Measurements from ENCODE around the gene EEF1G. TPM values are rescaled to one million over a fixed set of nuclear protein-coding genes. Genes with fewer than 3 reads are reported as not detected.

EEF1G gene
- total and polyA plus RNA-seq, 9 of the 15 experiments (the other 6 are each of a cell fraction or from before 2014, with no cell fraction given): 985 to 2,349 (median 2,035) TPM

DNA sequence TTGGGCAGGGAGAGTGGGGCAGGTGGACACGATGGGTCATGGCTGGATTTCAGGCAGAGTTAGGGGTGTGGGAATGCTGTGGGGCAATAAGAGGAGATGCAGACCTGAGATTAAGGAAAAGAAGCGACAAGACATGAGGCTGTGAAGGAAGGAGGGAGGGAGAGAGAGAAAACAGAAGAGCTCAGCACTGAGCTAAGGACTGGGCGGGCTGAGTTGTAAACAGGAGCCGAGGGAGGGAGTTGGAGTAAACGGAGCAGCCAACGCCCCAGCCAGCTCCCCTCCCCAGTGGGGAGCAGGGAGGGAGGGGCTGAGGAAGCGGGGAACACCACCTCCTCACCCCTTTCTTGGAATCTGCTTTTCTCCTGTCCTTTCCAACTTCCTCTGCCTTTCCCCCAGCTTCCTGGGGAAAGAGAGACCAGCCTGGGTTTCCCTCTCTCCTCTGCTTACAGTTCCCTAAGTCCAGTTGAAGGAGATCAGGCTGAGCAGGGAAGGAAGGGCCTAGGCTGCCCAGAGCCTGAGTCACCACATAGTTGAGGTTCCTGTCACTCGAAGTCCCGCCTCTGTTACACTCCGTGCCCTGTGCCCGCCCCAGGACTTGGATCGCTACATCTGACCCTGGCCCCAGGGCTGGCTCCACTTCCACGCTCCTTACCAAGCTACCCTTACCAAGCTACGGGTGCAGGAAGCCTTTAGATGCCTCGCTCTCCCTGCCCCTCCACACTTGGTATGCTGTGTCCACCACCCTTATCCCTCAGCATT, 20.4 kb downstream of the EEF1G start (continued):
- TF ChIP-seq FOXM1 (IDR thresholded peaks at IDR 0.05; ENCODE audit: low read depth): peak; percentile 51
- peak; percentile 58; the same call in 1 of the 2 replicates for TF ChIP-seq FOXM1 (CRISPR knock-in tag; IDR thresholded peaks at IDR 0.05; ENCODE audit: low read depth)
- no peak for TF ChIP-seq ZNF3 (CRISPR knock-in tag; IDR thresholded peaks at IDR 0.05)
- TF ChIP-seq ATF7 (IDR thresholded peaks at IDR 0.05): peak; percentile 71; the same call in 1 of the 2 replicates
- no peak for TF ChIP-seq ZNF57 (CRISPR knock-in tag; IDR thresholded peaks at IDR 0.05)
- TF ChIP-seq FOXK1 (CRISPR knock-in tag; IDR thresholded peaks at IDR 0.05; ENCODE audit: borderline replicate concordance): peak; percentile 89
- no peak for TF ChIP-seq MED1 (CRISPR knock-in tag; IDR thresholded peaks at IDR 0.05; ENCODE audit: borderline replicate concordance)
- TF ChIP-seq SAP30 (IDR thresholded peaks at IDR 0.05; ENCODE audit: borderline replicate concordance, insufficient read depth, low read depth, low read length, poor library complexity, severe bottlenecking): no peak
- TF ChIP-seq SMARCC2 (IDR thresholded peaks at IDR 0.05; ENCODE audit: low read depth): peak; percentile 33; the same call in 1 of the 2 replicates
- 0 out of 4 replicates have a peak, but pooled peaks have one; percentile 59 to 86 for TF ChIP-seq ARNT (IDR thresholded peaks at IDR 0.05)
- TF ChIP-seq SIN3B (IDR thresholded peaks at IDR 0.05; ENCODE audit: low read depth): no peak
- no peak for TF ChIP-seq MBD2 (IDR thresholded peaks at IDR 0.05; ENCODE audit: borderline replicate concordance, low read depth)
- 0 out of 2 replicates have a peak, but pooled peaks have one; percentile 1 for TF ChIP-seq KHSRP (IDR thresholded peaks at IDR 0.05)
- TF ChIP-seq, protein P1, sequence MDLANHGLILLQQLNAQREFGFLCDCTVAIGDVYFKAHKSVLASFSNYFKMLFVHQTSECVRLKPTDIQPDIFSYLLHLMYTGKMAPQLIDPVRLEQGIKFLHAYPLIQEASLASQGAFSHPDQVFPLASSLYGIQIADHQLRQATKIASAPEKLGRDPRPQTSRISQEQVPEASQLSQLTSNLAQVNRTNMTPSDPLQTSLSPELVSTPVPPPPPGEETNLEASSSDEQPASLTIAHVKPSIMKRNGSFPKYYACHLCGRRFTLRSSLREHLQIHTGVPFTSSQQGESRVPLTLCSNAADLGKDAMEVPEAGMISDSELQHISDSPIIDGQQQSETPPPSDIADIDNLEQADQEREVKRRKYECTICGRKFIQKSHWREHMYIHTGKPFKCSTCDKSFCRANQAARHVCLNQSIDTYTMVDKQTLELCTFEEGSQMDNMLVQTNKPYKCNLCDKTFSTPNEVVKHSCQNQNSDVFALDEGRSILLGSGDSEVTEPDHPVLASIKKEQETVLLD (IDR thresholded peaks at IDR 0.05): peak; percentile 65; the same call in 1 of the 2 replicates
- TF ChIP-seq, protein P2, sequence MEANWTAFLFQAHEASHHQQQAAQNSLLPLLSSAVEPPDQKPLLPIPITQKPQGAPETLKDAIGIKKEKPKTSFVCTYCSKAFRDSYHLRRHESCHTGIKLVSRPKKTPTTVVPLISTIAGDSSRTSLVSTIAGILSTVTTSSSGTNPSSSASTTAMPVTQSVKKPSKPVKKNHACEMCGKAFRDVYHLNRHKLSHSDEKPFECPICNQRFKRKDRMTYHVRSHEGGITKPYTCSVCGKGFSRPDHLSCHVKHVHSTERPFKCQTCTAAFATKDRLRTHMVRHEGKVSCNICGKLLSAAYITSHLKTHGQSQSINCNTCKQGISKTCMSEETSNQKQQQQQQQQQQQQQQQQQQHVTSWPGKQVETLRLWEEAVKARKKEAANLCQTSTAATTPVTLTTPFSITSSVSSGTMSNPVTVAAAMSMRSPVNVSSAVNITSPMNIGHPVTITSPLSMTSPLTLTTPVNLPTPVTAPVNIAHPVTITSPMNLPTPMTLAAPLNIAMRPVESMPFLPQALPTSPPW (CRISPR knock-in tag; IDR thresholded peaks at IDR 0.05): peak; percentile 96
- 0 out of 2 replicates have a peak, but pooled peaks have one; percentile 7 for TF ChIP-seq TRIM28 (IDR thresholded peaks at IDR 0.05)
- peak; percentile 47; the same call in 1 of the 2 replicates for TF ChIP-seq NCOR1 (IDR thresholded peaks at IDR 0.05)
- peak; percentile 14; the same call in 1 of the 2 replicates for TF ChIP-seq POLR2AphosphoS5 (IDR thresholded peaks at IDR 0.05; ENCODE audit: control insufficient read depth, insufficient read depth, low read depth, low read length)
- 0 out of 2 replicates have a peak, but pooled peaks have one; percentile 45 for TF ChIP-seq GATAD2A (IDR thresholded peaks at IDR 0.05)
- TF ChIP-seq MTA2 (IDR thresholded peaks at IDR 0.05; ENCODE audit: low read depth): peak; percentile 41; the same call in 1 of the 2 replicates
- peak; percentile 74; the same call in 1 of the 2 replicates for TF ChIP-seq ZBTB7A (IDR thresholded peaks at IDR 0.05; ENCODE audit: borderline replicate concordance, control insufficient read depth, low read depth, low read length)
- no peak for TF ChIP-seq ZNF124 (CRISPR knock-in tag; IDR thresholded peaks at IDR 0.05)
- peak in 1 of 3 experiments; percentile 41 for TF ChIP-seq YY1 (IDR thresholded peaks at IDR 0.05; ENCODE audit: borderline replicate concordance in 1 of 3, control insufficient read depth in 1 of 3, extremely low read depth in 1 of 3, insufficient read depth in 3 of 3, insufficient read length in 1 of 3, insufficient replicate concordance in 2 of 3, low read depth in 1 of 3, low read length in 2 of 3)
- peak; percentile 50 to 53 for TF ChIP-seq NRF1 (conservative IDR thresholded peaks at IDR 0.05 in 1 of 2, IDR thresholded peaks at IDR 0.05 in 1 of 2)
- 0 out of 2 replicates have a peak, but pooled peaks have one; percentile 47 for TF ChIP-seq THRAP3 (IDR thresholded peaks at IDR 0.05; ENCODE audit: borderline replicate concordance)
- no peak for TF ChIP-seq ASH1L (IDR thresholded peaks at IDR 0.05; ENCODE audit: borderline replicate concordance, low read depth, partially characterized antibody)
- peak; percentile 48 for TF ChIP-seq NFIC (IDR thresholded peaks at IDR 0.05)

All from K562 (cell line).